D341Med (cell line): ENCODE measurements around the gene TMOD1.
"Not testable (repeated sequence)": the region's sequence is repeated elsewhere in the genome, so short reads cannot be mapped to it uniquely, and the experiment has no call there.

Experiments
- DNase-seq: peaks from one replicate; pipeline ENCODE4 v3.0.0; 2012; ENCODE audit warnings: low spot score

Gene TMOD1

DNA sequence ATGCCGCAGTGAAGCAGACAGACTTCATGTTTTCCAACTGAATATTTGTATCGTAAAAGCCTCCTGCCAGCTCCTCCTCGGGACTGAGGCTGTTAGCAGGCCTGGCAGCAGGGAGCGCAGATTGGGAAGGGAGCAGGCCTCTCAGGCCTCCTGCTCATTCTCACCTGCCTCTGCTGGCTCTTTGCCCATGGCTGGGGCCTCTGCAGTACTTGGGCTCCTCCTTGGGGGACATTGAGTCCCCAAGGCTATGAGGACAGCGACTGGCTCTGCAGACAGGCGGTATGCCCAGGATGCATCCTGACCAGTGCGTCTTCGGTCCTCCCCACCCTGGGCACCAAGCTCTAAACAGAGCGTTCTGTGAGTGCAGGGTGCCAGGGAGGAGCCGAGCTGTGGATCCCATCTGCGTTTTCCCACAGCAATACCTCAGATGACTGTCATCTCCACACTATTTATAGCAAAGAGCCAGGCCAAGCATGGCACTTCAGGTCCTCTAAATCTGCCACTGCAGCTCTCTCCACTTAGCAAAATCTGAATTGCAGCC is 93.0 kb downstream of the TMOD1 start:
- DNase-seq, result no peak

- no peak for DNase-seq
Observed at GRCh38 chr9:97596906-97597305, 95.4 kb downstream of the TMOD1 start.

GRCh38 chr9:97598461-97599288 is 97.2 kb downstream of the TMOD1 start:
- peak; percentile 76 for DNase-seq

DNA sequence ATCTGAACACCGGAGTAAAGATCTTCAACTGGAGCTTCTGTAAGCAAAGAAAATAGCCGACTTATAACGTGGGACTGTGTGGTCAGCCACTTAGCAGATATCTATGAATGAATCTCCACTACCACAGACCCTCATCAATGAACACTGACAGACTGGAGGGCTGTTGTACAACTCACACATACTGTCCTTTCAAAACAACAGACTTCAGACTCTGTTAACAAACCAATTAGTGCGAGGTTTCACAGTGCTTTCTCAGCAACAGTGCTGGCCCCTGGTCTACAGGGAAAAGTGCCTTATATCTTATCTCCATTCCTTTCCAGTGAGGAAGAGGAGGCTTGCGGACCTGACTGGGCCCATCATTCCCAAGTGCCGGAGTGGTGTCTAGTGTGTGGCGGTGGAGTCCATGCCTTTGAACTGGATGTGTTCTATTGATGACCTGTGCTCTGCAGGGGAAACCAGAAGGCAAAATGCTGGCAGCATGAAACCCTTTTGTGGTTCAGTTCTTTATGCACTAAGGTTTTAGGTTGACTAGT is 97.9 kb downstream of the TMOD1 start:
- DNase-seq, result no peak

- DNase-seq, result no peak
Observed at GRCh38 chr9:97600531-97601227, 99.2 kb downstream of the TMOD1 start.

DNA sequence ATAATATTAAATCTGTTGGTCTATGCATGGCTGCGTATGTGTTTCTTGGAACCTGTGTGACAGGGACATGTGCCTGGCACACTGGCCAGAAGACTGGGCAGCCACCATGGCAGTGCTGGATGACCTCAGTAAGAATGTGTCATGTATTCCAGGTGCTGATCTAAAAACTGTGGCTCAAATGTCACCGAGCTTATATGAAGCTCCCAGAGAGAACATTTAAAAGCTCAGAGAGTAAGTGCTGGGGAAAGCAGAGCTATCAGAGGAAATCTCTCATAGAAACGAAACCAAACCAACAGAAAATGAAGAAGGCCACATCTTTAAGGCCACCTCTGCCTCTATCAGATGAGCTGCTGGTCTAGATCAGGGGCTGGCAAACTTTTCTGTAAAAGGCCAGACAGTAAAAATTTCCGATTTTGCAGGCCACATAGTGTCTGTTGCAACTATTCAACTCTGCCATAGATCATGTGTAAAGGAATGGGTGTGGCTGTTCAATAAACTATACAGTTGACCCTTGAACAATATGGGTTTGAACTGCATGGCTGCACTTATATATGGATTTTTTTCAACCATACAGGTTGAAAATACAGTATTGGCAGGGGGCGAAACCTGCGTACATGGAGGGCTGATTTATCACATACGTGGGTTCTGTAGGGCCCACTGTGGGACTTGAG is 99.9 kb downstream of the TMOD1 start:
- no peak for DNase-seq

- no peak for DNase-seq
Observed at GRCh38 chr9:97602430-97602829, 101.0 kb downstream of the TMOD1 start.

GRCh38 chr9:97604901-97605645 is 103.6 kb downstream of the TMOD1 start:
- DNase-seq, result no peak

GRCh38 chr9:97615439-97616072 is 114.1 kb downstream of the TMOD1 start:
- peak; percentile 65 for DNase-seq

GRCh38 chr9:97617939-97618416 is 116.5 kb downstream of the TMOD1 start:
- no peak for DNase-seq

GRCh38 chr9:97620063-97620462 is 118.6 kb downstream of the TMOD1 start:
- DNase-seq, result not testable (repeated sequence)

GRCh38 chr9:97622483-97622882 is 121.0 kb downstream of the TMOD1 start:
- DNase-seq, result not testable (repeated sequence)

DNA sequence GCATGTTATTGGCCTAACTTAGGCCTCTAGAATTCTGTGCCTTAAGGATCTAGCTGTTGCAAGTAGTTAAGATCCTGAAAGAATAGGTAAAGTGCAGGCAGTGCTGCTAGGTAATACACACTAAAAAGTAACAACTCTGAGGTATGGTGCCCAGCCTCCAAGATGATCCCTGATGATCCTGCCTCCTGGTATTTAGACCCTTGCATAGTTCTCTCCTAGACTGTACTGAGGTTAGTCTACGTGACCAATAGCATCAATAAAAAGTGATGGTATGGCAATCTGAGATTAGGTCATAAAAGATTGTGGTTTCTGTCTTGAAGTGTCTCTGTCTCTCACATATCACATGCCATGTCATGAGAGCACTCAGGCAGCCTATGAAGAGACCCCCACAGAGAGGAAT is 122.5 kb downstream of the TMOD1 start:
- DNase-seq, result no peak

- no peak for DNase-seq
Observed at GRCh38 chr9:97625620-97626019, 124.2 kb downstream of the TMOD1 start.

- no peak for DNase-seq
Observed at GRCh38 chr9:97627624-97628023, 126.2 kb downstream of the TMOD1 start.

DNA sequence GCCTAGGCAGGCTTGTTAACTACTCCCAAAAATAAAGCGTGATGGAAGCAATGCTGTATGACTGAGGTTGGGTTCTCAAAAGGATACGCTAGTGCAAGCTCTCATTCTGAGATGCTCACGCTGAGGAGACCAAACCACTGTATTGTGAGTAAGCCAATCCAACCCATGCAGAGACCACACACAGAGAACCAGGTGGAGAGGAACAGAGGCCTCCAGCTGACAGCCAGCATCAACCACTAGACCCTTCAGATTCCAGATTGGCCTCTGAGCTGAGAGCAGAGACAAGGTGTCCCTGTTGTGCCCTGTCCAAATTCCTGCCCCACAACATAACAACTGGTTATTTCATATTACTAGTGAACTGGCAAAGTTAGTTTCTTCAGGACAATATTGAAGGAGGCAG is 127.2 kb downstream of the TMOD1 start:
- no peak for DNase-seq

DNA sequence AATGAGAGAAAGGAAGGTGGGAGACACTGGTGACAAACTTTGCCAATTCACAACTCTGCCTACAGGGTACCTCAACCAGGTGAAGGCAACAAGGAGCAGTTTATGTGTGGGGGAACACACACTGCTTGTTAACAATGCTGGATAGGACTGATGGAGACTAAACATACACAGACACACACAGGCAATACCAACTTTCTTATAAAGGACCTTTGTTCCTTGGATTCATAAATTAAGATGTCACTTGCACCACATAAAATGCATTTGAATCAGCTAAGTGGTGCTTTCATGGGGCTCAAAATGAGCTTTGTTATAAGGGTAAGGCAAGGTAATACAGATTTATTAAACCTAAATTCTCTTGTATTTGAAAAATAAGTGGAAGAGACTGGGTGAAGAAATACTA is 127.7 kb downstream of the TMOD1 start:
- DNase-seq, result no peak

GRCh38 chr9:97630591-97630990 is 129.1 kb downstream of the TMOD1 start:
- no peak for DNase-seq

DNA sequence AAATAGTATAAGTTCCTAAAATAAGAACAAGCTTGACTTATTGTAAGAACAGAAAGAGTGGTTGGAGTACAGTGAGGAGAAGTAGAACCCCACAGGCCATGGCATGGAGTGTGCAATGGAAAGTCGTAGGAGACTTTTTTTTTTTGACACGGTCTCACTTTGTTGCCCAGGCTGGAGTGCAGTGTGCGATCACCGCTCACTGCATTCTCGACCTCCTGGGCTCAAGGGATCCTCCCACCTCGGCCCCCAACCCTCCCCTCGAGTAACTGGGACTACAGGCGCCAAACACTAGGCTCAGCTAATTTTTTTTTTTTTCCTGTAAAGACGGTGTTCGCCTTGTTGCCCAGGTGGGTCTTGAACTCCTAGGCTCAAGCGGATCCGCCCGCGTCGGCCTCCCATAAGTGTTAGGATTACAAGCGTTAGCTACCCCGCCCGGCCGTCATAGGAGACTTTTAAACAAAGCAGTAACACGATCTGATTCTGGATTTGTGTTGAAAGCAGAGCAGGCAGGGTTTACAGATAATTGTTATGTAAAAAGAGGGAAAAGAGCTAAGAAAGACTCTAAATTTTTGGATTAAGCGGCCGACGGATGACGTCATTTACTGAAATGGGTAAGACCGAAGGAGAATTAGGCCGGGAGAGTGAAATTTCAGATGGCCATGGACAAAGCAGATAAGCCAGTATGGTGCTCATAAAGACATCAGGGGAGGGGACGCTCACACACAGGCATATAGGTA is 130.9 kb downstream of the TMOD1 start:
- peak; percentile 42 for DNase-seq
